GM21381 (cell line): ENCODE results near the gene RSPH9.
"Not testable (repeated sequence)": the region's sequence is repeated elsewhere in the genome, so short reads cannot be mapped to it uniquely, and the experiment has no call there.

Source experiments
- ATAC-seq: cut with Tn5 transposase; IDR thresholded peaks from one replicate; pipeline ENCODE4 v1.9.1; 2021; ENCODE audit warnings: mild to moderate bottlenecking, moderate library complexity; ENCODE audit not compliant: unreplicated experiment

Gene RSPH9

DNA sequence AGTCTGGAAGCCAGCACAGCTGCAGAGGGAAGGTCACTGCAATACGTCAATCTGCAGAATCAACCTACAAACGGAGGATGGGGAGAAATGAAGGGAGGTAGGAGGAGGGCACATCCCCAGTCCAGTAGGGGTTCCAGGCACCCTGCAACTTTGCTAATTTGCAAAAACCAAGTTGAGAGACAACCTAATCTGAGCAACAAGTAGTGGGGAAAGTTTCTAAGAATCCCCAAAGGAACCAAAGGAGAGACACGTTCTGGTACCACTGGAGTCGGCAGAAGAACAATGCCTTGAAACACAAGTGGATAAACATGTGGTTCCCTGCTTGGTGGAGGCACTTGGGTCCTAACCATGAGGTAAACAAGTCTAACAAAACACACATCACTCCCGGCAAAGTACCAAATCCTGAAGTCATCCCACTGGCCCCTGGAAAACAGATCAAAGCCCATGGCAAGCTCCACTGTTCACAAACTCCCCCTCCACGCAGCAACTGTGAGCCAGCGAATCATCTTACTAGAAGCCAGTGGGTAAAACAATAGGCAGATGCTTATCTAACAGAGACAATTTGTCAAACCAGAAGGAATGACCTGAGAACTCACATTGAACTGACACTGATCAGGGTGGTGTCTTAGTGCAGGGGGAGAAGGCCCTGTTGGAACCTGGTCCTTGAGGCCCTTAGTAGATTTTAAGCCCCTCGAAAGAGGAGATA, 38.0 kb downstream of the RSPH9 start:
- ATAC-seq: no peak

DNA sequence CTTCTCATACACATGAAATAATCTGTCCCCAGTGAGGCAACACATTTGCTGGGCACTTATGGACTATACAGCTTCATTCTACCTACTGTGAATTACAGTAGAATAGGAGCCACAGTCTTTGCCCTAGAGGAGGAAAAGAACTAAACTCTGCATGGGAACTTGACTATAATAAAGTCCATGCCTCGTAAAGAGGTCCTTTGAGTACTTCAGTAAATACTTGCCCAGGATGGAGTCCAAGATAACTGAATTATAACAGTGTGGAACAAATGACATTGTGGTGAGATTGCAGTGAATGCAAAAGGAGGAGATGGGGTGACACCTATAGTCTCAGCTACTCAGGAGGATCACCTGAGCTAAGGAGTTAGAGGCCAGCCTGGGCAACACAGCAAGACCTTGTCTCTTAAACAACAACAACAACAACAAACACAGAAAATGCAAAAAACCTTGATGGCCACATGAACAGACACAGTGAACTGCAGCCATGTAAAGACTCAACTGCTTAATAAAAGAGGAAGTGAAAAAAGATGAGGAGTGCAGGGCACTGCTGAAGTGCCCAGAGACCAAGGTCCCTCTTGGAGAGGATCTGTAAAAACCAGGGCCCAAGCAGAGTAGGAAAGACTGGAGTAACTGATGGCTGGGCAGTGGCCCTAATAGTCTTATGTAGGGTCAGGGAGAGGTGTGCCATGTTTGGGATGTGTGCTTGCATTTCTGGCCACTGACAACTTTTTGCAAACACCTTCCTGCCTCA, 39.0 kb downstream of the RSPH9 start:
- ATAC-seq: no peak

DNA sequence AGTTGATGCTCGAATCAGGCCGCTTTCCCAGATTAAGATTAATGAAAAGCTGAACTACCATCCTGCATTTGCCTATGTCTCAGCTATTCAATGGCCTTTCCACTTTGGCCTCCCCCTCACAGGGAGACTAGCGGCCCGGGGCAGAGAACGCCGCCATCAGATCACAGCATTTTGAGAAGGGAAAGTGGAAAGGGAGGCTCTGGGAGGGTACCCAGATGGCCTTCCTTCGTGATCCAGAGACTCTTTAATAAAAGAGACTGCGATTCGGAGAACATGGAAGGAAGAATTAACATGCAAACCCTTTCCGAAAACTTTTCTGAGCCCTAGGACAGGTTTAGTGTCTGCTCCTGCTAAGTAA, 42.2 kb downstream of the RSPH9 start:
- ATAC-seq: no peak

DNA sequence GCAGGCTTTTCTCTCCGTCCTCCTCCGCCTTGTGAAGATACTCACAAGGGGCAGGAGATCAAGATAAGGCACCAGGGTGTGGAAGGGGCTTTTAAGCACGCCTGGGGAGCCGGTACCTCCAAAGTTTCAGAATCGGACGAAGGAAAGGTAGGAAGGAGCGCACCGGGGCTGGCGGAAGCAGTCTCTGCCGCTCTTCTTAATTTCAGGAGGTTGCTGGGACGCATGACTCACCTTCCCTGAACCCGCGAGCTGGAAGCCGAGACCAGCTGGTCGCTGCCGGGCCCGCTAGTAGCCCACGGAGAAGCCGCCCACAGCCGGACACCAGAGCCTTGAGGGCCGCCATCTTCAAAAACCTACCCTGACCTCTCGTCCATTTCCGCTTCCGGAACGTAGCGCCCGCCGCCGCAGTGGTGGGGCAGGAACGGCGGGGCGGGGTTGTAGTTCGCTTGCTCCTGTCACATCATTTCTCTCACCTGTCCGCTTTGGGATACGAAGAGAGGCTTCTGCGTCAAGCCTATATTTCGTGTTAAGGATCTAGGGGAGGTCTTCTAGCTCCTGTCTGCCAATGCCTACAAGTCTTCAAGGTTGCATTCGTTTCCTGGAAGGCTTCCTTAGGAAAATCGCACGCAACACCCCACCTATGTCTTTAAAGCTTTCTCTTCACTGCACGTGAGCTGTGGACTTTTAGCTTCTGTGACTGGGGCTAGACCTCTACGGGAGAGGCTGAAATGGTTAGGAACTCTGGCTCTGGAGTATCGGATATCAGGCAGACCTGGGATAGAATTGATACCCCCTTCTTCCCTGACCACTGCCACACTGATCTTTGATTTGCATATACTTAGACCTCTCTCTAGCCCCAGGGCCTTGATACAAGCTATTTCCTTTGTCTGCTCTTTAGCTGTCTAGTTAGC, 42.9 kb downstream of the RSPH9 start, which contains the start of gene MRPS18A:
Gene MRPS18A (minus strand): TSS at position 355 of the 911 bp plus-strand sequence. CDS start 12 bp downstream, at position 343.
- peak; percentile 94 for ATAC-seq

DNA sequence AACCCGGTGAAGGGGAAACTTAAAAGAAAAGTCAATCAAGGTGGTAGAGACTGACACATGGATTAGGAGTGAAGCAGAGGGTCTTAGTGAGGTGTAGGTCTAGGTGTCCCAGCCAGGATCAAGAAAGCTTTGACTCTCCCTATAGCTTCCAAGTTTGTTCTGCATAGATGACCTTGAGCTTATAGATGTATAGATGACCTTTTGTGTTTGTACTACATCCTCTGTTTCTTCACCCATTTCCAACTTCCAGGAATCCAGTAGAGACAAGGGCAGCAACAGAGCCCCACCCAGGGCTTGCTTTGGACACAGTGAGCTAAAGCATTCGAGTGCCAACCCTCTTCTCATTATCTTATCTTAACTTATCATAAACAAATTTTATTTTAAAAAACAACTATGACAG, 44.6 kb downstream of the RSPH9 start:
- ATAC-seq: no peak

DNA sequence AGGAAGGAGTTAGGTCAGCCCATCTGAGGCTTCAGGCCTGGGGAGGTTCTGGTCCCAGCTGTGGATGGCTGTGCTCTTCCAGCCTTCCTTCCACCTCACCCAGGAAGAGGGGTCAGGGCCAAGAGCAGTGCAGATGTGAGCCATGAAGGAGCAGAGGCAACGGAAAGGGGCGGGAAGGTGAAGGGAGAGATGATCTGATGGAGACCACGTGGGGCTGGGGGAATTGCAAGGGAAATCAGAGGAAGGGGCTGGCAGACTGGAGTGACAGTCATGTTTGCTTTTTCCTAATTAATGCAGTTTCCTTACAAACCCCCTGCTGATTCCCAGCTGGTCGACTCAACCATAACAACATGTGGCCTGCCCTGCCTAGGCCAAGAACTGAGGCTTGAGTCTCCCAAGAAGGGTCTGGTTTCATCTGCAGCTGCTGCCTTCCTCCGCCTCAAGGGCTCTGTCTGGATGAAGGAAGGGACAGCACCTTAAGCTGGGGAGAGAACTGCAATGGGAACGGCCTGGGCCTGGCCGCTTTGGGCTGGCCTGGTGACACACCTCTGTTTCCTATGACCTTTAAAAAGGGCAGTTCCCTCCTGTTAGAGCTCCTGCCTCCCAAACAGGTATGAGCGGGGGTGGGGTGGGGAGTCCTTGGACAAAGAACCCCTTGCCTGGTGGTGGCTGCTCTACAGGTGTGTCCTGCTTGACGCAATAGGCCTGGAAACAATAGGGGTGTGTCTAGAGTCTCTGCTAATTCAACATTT, 50.6 kb downstream of the RSPH9 start:
- ATAC-seq: no peak

DNA sequence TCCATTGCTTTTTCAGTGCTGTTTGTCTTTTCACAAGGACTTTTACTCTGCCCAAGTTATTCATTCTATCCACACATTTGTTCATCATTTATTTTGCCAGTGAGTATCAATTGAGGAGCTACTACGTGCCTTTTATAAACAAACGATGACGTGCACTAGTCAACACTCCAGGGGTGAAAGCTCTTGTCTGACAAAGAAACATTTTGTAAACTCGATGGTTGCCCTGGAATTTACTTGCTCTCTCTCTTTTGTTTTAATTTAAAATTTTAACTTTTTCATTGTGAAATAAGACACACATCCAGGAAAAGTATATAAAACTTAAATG, 51.1 kb downstream of the RSPH9 start:
- no peak for ATAC-seq

DNA sequence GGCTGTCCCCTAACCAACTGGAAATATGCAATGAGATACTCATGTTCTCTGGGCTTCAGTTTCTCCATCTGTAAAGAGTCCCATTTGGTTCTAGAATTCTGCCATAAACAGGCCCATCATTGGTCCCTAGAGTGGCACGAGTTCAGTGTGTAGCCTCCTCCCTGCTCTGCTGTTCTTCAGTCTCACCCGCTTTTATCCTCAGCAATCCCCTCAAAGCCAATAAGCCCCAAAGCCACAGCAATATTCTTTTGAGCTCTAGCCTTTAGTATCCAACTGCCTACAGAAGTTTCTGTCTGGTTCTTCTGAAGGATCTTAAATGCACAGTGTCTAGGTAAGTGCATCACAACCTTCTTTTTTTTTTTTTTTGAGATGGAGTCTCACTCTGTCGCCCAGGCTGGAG, 52.6 kb downstream of the RSPH9 start:
- ATAC-seq: no peak

DNA sequence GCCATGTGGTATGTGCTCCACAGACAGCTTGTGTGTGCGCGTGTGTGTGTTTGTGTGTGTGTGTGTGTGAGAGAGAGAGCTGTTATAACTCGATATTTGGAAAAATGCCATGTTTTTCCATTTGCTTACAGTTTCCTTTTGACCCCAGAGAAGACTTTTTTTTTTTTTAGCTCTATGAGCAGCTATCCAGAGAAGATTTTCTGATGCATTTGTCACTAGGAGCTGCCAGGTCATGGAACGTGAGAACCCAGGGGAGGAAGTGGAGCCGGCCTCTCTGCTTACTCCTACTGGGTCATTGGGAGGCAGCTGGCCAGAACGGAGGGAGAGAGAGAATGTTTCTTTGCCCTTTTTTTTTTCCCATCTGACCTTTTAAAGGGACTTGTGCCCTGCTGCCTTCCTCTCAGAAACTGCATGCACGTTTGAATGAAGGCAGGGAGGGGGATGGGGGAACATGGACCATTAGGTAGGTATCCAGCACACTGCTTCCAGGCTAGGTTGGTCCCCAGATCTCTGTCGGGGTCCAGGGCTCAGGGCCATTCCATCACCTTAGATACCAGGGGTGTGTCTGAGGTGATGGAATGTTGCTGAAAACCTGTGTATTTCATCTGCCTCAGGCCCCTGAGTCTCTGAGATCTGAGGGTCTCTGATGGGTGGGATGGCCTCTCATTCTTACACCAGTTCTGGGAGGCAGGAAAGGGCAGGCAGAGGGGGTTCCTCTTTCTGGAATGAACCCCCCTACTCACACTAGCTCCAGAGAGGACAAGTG, 53.9 kb downstream of the RSPH9 start:
- no peak for ATAC-seq

DNA sequence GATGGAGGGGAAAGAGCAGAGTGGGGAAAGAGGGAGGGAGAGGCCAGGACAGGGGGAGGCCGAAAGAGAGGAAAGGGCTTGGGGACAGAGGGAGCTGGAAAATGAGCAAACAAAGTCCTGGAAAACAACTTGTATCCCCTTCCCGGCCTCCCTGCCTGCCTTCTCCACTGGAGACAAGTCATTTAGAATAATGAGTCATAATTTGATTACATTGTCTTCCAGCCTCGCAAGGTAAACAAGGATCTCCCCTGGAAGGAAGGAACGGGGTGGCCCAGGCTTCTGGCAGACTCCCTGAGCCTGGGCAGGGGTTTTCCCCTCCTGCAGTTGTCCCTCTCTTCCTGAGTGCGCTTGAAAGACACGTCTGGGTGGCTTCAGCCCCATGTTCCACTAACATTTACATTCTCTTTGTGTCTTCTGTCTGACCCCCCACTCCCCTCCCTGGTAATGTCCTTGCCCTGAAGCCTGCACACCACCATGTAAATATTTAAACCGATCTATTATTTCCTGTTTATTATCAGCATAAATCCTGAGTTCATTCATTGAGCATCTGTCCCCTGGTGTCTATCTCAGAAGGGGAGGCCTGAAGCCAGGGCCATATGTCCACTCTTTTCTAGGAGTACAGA, 54.8 kb downstream of the RSPH9 start:
- no peak for ATAC-seq

DNA sequence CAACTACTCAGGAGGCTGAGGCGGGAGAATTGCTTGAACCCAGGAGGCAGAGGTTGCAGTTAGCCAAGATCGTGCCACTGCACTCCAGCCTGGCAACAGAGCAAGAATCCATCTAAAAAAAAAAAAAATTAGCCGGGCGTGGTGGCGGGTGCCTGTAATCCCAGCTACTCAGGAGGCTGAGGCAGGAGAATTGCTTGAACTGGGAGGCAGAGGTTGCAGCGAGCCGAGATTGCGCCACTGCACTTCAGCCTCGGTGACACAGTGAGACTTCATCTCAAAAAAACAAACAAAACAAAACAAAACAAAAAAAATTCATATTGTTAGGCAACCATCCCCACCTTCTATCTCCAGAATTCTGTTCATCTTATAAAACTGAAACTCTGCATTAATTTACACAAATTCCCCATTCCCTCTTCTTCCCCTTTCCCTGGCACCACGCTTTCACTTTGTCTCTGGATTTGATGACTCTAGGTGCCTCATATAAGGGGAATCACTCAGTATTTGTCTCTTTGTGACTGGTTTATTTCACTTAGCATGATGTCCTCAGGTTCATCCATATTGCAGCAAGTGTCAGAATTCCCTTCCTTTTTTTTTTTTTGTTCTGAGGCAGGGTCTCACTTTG, 56.2 kb downstream of the RSPH9 start:
- not testable (repeated sequence) for ATAC-seq

DNA sequence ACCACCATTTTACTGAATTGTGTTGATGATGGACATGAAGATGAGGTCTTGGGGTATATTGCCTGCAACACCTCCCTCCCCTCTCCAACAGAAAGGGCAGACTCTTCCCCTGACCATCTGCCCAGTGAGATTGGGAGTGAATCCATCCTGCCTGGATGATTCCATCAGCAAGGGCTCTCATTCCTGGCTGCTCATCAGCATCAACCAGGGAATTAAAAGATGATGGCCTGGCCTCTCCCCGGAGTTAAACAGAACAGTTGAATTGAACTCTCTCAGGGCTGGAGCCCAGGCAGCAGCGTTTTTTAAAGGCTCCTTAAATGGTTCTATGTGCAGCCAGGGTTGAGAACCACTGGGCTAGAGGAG, 57.3 kb downstream of the RSPH9 start:
- ATAC-seq: no peak

DNA sequence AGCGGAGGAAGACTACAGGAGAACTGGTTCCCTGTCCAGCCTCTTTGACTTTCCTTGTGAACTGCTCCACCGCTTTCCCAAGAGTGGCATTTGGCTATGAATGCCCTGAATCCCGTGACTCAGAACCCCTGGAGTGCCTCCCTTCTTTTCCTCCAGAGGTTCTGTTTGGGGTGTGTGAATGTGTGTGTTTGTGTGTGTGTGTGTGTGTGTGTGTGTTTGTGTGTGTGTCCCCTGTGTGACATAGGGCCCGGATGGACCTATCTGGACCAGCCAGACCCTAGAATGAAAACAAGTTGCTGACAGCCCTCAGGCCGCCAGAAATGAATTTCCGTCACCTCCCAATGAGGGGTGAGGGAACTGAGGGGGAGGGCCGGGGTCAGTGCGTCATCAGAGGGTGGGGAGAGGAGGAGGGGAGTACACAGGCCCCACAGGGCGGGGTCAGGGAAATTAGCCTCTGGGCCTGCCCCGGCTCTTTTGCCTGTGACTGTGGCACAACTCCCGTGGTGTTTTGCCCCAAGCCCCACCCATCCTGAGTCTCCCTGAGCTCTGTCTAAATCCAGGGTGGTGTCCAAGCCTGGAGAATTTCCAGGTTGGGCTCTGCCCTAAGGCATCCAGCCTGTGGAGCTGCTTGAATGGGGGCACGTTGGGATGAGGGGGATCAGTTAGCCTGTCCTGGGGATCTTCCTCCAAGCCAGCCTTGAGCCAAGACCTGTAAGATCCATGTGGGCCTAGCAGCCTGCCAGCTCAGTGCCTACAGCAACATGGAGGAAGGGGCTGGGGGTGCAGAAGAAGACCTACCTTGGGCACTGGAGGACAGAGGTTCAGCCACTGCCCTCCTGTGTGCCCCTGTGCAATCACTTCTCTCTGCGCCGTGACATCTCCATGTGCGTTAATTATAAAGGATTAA, 58.0 kb downstream of the RSPH9 start:
- ATAC-seq: no peak

DNA sequence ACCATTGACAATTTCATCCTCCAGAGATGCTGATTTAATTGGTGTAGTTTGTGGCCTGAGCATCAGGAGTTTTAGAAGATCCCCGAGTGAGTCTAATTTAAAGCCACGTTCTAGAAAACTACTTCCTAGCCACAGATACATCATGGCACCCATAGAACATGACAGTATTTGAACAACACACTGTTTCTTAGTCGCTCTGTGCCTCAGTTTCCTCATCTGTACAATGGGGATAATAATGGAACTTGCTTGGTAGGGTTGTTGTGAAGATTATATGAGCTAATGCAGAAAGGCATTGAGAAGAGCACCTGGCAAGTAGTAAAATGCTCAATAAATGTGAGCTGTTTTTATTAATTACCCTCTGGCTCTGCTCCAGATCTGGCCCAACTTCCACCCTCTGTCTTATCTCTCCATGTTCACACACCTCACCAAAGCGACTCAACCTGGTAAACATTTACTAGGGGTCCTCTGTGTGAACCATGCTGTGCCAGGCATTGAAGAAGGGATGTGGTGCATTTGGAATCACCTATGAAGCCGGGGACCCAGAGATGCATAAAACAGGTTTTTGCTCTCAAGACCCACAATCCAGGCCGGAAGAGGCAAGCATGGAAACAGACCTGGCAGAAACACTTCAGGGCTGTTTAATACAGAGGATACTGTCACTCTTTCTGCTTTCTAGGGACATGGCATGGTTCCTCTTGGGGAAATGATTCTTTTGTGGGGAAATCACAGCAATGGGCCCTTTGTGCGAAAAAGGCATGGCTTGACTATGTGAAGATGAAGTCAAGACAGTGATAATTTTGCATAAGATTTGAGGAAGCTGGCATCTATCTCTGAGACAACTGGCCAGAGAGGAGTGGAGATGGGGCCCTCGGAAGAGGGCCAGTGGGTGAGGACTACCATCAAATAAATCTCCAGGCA, 58.9 kb downstream of the RSPH9 start:
- no peak for ATAC-seq

DNA sequence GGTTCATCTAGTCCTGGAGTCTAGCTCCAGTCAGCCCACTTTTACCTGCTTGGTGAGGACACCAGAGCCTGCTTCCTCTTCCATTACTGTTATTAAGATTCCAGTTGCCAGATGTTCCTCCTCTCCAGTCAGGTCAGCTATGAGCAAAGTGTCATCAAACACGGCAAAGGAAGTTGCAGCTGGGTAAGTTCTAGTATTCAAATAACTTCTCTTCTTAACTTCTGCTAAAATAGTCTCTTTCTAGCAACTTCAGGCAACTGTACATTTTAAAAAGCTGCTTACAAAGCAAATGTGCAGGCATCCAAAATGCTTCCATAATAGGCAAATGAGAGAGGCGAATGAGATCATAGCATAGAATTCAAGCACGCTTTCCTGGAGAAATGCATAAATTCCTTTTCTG, 61.2 kb downstream of the RSPH9 start:
- ATAC-seq: no peak

DNA sequence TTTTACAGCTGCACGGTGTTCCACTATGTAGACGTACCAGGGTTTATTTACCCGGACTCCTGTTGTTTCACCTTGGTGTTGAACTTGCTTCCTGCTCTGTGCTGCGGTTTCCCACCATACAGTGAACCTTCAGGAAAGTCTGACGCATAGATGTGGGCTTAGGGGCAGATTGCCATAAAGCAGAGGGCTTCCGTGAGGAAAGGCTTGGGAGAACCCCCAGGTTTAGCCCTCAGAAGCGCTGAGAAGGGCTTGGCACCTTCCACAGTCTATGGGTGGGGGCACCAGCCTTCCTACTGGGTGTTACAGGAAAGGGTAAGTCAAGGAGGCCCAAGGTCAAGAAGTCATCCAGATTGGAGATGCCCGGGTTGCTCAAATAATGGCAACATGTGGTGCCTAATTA, 62.0 kb downstream of the RSPH9 start:
- no peak for ATAC-seq

DNA sequence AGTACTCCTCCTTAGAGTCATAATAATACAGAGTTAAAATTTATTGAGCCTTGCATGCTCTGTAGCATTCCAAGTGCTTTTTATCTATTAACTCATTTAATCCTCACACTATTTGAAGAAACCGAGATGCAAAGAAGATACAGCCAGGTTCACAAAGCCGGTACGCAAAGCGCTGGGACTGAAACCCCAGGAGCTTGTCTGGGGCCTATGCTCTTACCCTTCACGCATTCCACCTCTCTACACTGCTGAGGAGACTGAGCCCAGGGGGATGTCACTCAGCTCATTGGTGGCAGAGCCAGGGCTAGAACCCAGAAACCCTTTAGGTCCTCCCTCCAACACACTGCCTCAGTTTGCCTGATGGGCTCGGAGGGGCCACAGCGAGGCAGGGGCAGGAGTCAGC, 62.4 kb downstream of the RSPH9 start:
- ATAC-seq: no peak
